ENCODE results near the gene BCOR. TPM values are rescaled to one million over a fixed set of nuclear protein-coding genes. Genes with fewer than 3 reads are reported as not detected.

Gene BCOR
- total and polyA plus RNA-seq, 9 of the 15 experiments (the other 6 are each of a cell fraction or from before 2014, with no cell fraction given), result 27.5 to 113 (median 37.6) TPM

DNA sequence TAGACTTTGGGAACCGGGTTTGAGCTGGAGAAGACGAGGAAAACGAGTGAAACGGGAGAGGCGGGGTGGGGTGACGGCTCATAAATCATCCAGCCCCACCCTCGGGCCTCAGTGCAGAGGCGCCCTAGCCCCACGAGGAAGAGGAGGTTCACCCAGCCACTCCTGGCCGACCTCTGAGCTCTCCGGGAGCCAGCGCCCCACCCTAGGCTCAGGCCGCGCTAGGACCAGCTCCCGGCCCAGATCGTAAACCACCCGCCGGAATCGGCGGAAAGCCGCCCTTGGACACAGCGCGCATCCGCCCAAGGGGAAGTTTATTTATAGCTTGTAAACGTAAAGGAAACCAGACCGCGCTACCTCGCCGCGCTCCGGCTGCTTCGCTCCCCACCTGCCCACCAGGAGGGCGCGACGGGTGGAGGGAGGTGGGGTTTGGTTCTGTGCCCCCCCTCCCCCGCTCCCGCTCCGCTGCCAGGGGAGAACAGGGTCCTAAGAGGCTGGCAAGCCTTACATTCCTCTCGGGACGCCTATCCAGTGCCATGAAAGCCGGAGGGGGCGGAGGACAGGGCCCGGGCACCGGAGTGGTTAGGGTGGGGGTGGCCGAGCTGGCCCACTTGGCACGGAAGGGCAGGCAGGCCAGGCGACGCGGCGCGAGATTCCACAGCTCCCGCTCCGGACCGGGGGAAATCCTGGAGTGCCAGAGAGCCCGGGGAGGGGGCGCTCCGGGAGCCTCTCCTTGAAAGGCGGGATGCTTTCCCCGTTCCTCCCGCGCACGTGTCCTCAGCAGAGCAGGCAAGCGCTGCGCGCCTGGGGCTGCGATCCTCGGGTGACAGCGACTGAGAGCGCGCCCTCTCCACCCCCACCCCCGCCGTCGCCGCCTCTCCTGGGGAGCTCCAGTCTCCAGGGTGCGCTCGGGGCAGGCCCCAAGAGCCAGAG lies 84.2 kb downstream of the BCOR start (continued):
- TF ChIP-seq THAP12 (CRISPR knock-in tag; IDR thresholded peaks at IDR 0.05) (no peak), CBX2 (IDR thresholded peaks at IDR 0.05; ENCODE audit: insufficient read depth, low read length, poor library complexity, severe bottlenecking) (no peak), ADNP (tag; IDR thresholded peaks at IDR 0.05) (no peak), NFIX (CRISPR knock-in tag; IDR thresholded peaks at IDR 0.05; ENCODE audit: low read depth) (no peak), SMAD1 (IDR thresholded peaks at IDR 0.05; ENCODE audit: low read depth, low read length, partially characterized antibody) (no peak), RFX5 (IDR thresholded peaks at IDR 0.05; ENCODE audit: low read depth, low read length) (no peak), ZKSCAN8 (CRISPR knock-in tag; IDR thresholded peaks at IDR 0.05) (no peak), SRSF3 (IDR thresholded peaks at IDR 0.05; ENCODE audit: insufficient read depth, low read length) (no peak), ZNF445 (CRISPR knock-in tag; IDR thresholded peaks at IDR 0.05; ENCODE audit: low read depth) (no peak), ZHX1 (conservative IDR thresholded peaks at IDR 0.05; ENCODE audit: low read length) (no peak), KAT8 (IDR thresholded peaks at IDR 0.05; ENCODE audit: low read depth) (no peak), ZMIZ1 (IDR thresholded peaks at IDR 0.05; ENCODE audit: low read depth in 2 of 2, low read length in 2 of 2) (no peak), DPF2 (IDR thresholded peaks at IDR 0.05) (0 out of 2 replicates have a peak, but pooled peaks have one; percentile 28), DIDO1 (tag; IDR thresholded peaks at IDR 0.05; ENCODE audit: low read depth) (no peak), NFIC (IDR thresholded peaks at IDR 0.05) (no peak)
- TF ChIP-seq, protein P1, sequence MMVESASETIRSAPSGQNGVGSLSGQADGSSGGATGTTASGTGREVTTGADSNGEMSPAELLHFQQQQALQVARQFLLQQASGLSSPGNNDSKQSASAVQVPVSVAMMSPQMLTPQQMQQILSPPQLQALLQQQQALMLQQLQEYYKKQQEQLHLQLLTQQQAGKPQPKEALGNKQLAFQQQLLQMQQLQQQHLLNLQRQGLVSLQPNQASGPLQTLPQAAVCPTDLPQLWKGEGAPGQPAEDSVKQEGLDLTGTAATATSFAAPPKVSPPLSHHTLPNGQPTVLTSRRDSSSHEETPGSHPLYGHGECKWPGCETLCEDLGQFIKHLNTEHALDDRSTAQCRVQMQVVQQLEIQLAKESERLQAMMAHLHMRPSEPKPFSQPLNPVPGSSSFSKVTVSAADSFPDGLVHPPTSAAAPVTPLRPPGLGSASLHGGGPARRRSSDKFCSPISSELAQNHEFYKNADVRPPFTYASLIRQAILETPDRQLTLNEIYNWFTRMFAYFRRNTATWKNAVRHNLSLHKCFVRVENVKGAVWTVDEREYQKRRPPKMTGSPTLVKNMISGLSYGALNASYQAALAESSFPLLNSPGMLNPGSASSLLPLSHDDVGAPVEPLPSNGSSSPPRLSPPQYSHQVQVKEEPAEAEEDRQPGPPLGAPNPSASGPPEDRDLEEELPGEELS (CRISPR knock-in tag; IDR thresholded peaks at IDR 0.05; ENCODE audit: borderline replicate concordance), result 0 out of 2 replicates have a peak, but pooled peaks have one; percentile 36
